Activated T-helper 1 cell treated with anti-CD3 and anti-CD28 coated beads, Interleukin-12 subunit alpha, Interleukin-12 subunit beta, Interleukin-2, Interleukin-4 antibody, amounts not matched to agents 30 ng/mL and 10 ng/mL and 1 ng/mL, durations not matched to agents 14 hours and 24 hours and 36 hours (primary cell): ENCODE data around the gene TMEM37. TPM values are rescaled to one million over a fixed set of nuclear protein-coding genes. Genes with fewer than 3 reads are reported as not detected.

Experiments
- DNase-seq: peaks from one replicate; pipeline ENCODE4 v3.0.0; 2021; ENCODE audit warnings: low spot score
- H3K27ac Mint-ChIP-seq: one replicate; pipeline ENCODE4 v1.8.0; 2021; ENCODE audit warnings: mild to moderate bottlenecking, mixed read lengths
- H3K27me3 Mint-ChIP-seq: one replicate; pipeline ENCODE4 v1.8.0; 2022; ENCODE audit warnings: mild to moderate bottlenecking, moderate library complexity, mixed read lengths; ENCODE audit not compliant: insufficient read depth
- H3K36me3 Mint-ChIP-seq: one replicate; pipeline ENCODE4 v1.8.0; 2021; ENCODE audit warnings: low read depth, mixed read lengths
- H3K4me1 Mint-ChIP-seq: one replicate; pipeline ENCODE4 v1.8.0; 2021; ENCODE audit warnings: low read depth, mixed read lengths
- H3K4me3 Mint-ChIP-seq: one replicate; pipeline ENCODE4 v1.8.0; 2021; ENCODE audit warnings: mild to moderate bottlenecking, moderate library complexity, mixed read lengths
- H3K9me3 Mint-ChIP-seq: one replicate; pipeline ENCODE4 v1.8.0; 2021; ENCODE audit warnings: mixed read lengths
- intact Hi-C: fragments of 100-400 bp; cut with micrococcal nuclease; formaldehyde crosslinking; loops from one replicate; pipeline ENCODE4 v1.15.1; 2024
- total RNA-seq: library from RNA; stranded (reverse); gene quantifications from 2 replicates; pipeline ENCODE4 v1.2.3, GENCODE V29; 2022

The TMEM37 gene
- total RNA-seq, 1 donor from 2014 or later = not detected

DNA sequence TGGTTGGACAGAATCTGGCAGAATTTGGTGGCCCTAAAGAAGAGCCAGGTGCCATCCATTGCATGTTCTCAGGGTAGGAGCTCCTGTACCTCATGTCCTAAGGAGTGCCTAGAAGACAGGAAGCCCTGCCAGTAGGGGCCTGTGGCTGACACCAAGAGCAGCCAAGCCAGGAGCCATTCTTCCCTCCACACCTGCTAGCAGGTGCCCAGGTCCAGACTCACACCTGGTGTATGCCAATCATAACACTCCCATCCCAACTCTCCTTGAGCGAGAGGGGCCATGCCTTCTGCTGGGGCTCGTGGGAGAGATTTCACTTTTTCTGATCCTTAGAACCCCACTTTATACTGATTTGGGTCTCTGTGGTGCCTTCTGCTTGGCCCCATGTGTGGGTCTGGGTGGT is 26.5 kb upstream of the TMEM37 start:
- intact Hi-C loops = loop anchor here (5.0 kb wide), 1 partner anchor 257 kb away; no protein-coding TSS in a partner anchor
- Mint-ChIP-seq H3K27me3 (peaks cover 7% of the 10 kb centered on the region), H3K9me3 (no peaks in the 10 kb centered on the region), H3K27ac (no peak overlapping the region), H3K4me1 (no peaks in the 10 kb centered on the region), H3K4me3 (no peak overlapping the region), H3K36me3 (no peaks in the 10 kb centered on the region)
- DNase-seq = no peak

DNA sequence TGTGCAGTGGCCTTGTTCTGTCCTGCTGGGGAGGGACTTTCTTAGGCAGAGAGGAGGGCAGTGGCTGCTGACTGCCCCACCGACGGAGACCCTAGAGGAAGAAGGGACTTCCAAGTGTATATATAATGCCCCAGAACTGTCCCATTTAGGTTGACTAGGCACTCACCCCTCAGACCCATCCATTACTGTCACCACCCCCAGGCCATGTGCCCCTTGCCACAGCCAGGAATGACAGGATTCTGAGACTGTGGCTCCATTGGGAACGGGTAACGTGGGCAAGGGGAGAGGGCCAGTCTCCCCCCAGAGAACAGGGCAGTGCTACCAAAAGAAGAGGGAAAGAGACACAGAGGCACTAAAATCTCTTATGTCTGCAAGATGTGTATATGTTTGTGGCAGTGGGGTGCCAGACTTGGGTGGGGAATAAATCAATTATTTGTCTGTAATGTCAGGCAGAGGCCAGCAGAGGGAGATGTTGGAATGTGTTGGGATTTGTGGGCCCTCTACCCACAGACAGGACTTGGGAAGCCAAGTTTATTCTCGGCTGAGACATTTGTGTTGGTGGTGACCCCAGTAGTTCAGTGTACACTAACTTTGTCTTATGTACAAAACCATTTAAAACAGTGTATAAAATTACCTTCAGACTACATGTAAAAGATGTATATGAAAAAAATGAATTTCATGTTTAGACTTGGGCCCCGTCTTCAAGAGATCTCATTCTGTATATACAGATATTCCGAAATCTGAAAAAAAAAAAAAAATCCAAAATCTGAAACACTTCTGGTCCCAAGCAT is 24.0 kb upstream of the TMEM37 start:
- no peaks in the 10 kb centered on the region for H3K9me3 Mint-ChIP-seq
- no peak overlapping the region for H3K27ac Mint-ChIP-seq
- H3K27me3 Mint-ChIP-seq = peaks cover 7% of the 10 kb centered on the region
- no peak for DNase-seq
- H3K4me3 Mint-ChIP-seq = no peak overlapping the region
- H3K4me1 Mint-ChIP-seq = no peaks in the 10 kb centered on the region
- H3K36me3 Mint-ChIP-seq = no peaks in the 10 kb centered on the region
- intact Hi-C loops = loop anchor here (1.0 to 5.0 kb wide), 2 partner anchors 69 to 255 kb away; no protein-coding TSS in a partner anchor

DNA sequence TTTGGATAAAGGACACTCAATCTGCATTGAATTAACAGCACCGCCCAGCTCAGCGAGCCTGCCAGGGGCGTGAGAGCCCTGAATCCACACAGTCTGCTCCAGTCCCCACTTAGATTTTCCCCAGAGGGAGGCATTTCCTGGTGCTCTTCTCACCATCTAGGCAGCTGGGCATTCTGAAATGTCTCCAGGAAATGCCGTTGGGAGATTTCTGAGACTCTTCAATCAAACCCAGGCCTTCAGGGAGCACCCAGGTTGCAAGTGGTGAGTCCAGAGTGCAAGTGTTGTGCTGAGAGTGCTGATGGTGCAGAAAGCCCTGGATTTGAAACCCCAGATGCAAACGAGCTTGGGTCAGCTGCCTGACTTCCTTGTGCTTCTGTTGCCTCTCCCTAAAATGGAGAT is 23.4 kb upstream of the TMEM37 start:
- Mint-ChIP-seq H3K9me3 (no peaks in the 10 kb centered on the region), H3K27me3 (peaks cover 7% of the 10 kb centered on the region), H3K4me3 (no peak overlapping the region), H3K36me3 (no peaks in the 10 kb centered on the region), H3K27ac (no peak overlapping the region), H3K4me1 (no peaks in the 10 kb centered on the region)
- intact Hi-C loops = loop anchor here (5.0 kb wide), 1 partner anchor 254 kb away; no protein-coding TSS in a partner anchor
- DNase-seq = no peak

DNA sequence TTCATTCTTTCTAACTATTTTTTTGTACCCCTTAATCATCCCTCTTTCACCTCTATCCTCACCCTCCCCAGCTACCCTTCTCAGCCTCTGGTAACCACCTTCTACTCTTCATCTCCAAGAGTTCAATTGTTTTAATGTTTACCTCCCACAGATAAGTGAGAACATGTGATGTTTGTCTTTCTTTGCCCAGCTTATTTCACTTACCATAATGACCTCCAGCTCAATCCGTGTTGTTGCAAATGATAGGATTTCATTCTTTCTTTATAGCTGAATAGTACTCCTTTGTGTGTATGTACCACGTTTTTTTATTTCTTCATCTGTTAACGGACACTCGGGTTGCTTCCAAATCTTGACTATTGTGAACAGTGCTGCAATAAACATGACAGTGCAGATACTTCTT is 22.1 kb upstream of the TMEM37 start:
- H3K36me3 Mint-ChIP-seq = no peaks in the 10 kb centered on the region
- peaks cover 6% of the 10 kb centered on the region for H3K27me3 Mint-ChIP-seq
- no peak overlapping the region for H3K27ac Mint-ChIP-seq
- intact Hi-C loops = loop anchor here (5.0 kb wide), 1 partner anchor 253 kb away; no protein-coding TSS in a partner anchor
- no peak overlapping the region for H3K4me3 Mint-ChIP-seq
- DNase-seq = no peak
- H3K4me1 Mint-ChIP-seq = no peaks in the 10 kb centered on the region
- H3K9me3 Mint-ChIP-seq = no peaks in the 10 kb centered on the region

DNA sequence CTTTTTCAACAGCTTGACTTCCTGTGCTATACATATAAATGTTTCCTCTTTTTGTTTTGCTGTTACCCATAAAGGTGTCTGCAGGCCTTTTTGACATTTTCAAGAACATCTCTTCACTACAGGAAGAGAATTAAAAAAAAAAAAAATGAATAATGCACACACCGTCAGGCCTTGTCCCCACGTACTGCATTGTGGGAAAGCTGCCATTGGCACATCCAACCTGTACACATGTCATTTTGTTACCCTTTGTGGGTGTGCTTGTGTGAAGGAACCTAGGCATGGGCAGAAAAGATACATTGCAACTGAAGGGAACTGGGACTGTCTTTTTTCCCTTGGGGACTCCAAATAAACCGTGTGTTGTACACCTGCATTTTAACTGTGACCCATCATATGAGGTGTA is 16.8 kb upstream of the TMEM37 start:
- Mint-ChIP-seq H3K4me3 (no peak overlapping the region), H3K27me3 (peaks cover 9% of the 10 kb centered on the region), H3K9me3 (no peaks in the 10 kb centered on the region), H3K27ac (no peak overlapping the region), H3K36me3 (no peaks in the 10 kb centered on the region), H3K4me1 (no peaks in the 10 kb centered on the region)
- intact Hi-C loops = no loop called here
- DNase-seq = no peak

DNA sequence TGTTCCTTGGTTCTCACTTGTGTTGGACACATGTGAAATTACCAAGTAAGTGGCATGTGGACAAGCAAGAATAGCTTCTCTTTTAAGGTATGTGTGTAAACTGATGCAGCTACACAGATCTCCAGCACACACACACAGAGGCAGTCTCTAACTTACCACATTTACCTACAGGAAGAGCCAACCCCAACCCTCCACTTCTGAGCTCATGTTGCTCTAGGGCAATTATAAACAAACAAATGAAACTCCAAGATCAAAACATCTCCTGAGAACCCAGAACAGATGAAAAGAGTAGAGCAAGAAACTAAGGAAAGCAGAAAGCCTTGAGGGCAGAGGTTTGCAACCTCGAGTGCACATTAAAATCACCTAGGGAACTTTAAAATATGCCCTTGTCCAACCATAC is 16.0 kb upstream of the TMEM37 start:
- Mint-ChIP-seq H3K9me3 (no peaks in the 10 kb centered on the region), H3K27ac (no peak overlapping the region), H3K4me3 (no peak overlapping the region), H3K4me1 (no peaks in the 10 kb centered on the region), H3K36me3 (no peaks in the 10 kb centered on the region), H3K27me3 (peaks cover 14% of the 10 kb centered on the region)
- intact Hi-C loops = no loop called here
- DNase-seq = no peak

DNA sequence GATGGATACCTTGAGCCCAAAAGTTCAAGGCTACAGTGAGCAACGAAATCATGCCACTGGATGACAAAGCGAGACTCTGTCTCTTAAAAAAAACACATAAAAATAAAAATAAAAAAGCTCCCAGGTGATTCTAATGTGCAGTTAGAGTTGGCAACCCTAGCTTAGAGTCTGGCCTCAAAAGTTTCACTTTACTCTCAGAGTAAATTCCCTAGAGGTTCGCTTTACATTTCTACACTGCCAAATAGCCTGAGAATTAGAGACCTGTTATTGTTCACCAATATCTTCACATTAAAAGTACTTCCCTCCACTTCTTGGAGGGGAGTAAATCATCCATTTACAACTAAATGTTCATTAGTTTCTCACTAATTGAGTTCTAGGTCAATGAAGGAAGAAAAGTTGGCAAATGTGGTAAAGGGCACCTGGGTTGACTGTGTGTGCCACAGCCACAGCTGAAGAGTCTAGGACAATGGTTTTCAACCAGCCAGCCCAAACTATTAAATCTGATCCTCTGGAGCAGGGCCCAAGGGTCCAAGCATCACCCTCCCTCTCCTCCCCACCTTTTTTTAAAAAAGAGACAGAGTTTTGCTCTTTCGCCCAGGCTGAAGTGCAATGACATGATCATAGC is 15.2 kb upstream of the TMEM37 start:
- H3K4me1 Mint-ChIP-seq = no peaks in the 10 kb centered on the region
- no peak overlapping the region for H3K27ac Mint-ChIP-seq
- no peak for DNase-seq
- H3K36me3 Mint-ChIP-seq = no peaks in the 10 kb centered on the region
- intact Hi-C loops = no loop called here
- no peaks in the 10 kb centered on the region for H3K9me3 Mint-ChIP-seq
- H3K4me3 Mint-ChIP-seq = no peak overlapping the region
- peaks cover 14% of the 10 kb centered on the region for H3K27me3 Mint-ChIP-seq

DNA sequence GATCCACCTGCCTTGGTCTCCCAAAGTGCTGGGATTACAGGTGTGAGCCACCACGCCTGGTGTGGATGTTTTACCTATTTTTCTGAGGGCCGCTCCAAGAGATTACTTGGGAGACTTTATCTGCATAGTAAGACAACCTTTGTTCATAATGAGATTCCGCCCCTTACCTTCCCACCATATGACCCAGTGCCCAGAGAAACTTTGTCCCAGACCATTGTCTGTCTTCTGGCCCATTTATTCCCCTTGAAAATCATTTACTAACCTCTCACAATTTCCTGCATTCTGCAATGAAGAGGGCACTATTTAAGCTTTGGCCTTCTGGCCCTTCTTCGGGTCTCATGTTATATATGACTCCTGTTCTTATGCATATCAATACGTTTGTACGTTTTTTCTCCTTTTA is 13.7 kb upstream of the TMEM37 start:
- H3K9me3 Mint-ChIP-seq = no peaks in the 10 kb centered on the region

DNA sequence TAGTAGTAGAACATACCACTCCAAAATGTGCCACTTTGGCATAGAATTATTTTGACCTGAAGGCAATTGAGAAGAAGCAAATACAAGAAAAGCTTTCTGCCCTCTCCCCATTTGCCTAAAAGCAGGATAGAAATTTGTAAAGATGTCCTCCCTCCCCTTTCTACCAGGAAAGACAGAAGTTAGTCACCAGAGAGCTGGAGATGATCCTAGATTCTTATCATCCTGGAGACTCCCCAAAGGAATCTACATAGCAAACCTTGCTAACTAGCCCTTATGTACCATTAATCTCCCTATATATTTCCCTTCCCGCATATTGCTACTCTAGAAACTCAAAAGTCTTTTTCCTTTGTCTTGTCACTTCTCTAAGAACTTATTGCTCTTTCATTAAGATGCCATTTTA is 12.6 kb upstream of the TMEM37 start:
- no peak for DNase-seq
- no peak overlapping the region for H3K27ac Mint-ChIP-seq
- intact Hi-C loops = no loop called here
- no peaks in the 10 kb centered on the region for H3K4me1 Mint-ChIP-seq
- H3K4me3 Mint-ChIP-seq = no peak overlapping the region
- H3K27me3 Mint-ChIP-seq = peaks cover 14% of the 10 kb centered on the region
- H3K9me3 Mint-ChIP-seq = no peaks in the 10 kb centered on the region
- no peaks in the 10 kb centered on the region for H3K36me3 Mint-ChIP-seq

More for the DNA sequence above, 13.7 kb upstream of the TMEM37 start:
- H3K27me3 Mint-ChIP-seq = peaks cover 14% of the 10 kb centered on the region
- H3K4me1 Mint-ChIP-seq = no peaks in the 10 kb centered on the region
- DNase-seq = no peak
- intact Hi-C loops = no loop called here
- no peaks in the 10 kb centered on the region for H3K36me3 Mint-ChIP-seq
- no peak overlapping the region for H3K4me3 Mint-ChIP-seq
- no peak overlapping the region for H3K27ac Mint-ChIP-seq

DNA sequence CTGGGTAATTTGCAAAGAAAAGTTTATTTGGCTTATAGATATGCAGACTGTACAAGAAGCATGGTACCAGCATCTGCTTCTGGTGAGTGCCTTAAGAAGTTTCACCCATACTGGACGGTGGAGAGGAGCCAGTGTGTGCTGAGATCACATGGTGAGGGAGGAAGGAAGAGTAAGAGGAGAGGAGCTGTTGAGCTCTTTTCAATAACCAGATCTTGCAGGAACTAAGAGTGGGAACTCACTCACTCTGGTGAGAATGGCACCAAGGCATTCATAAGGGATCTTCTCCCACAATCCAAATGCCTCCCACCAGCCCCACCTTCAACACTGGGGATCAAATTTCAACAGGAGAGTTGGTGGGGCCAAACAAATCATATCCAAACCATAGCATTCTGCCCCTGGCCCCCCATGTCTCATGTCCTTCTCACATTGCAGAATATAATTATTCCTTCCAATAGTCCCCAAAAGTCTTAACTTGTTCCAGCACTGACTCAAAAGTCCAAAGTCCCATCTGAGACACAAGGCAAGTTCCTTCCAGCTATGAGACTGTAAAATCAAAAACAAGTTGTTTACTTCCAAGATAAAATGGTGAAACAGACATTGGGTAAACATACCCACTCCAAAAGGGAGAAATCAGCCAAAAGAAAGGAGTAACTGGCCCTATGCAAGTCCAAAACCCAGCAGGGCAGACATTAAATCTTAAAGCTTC is 11.7 kb upstream of the TMEM37 start:
- H3K4me3 Mint-ChIP-seq = no peak overlapping the region
- H3K4me1 Mint-ChIP-seq = no peaks in the 10 kb centered on the region
- H3K9me3 Mint-ChIP-seq = no peaks in the 10 kb centered on the region
- H3K36me3 Mint-ChIP-seq = no peaks in the 10 kb centered on the region
- no peak overlapping the region for H3K27ac Mint-ChIP-seq
- no peak for DNase-seq
- intact Hi-C loops = no loop called here
- peaks cover 14% of the 10 kb centered on the region for H3K27me3 Mint-ChIP-seq

DNA sequence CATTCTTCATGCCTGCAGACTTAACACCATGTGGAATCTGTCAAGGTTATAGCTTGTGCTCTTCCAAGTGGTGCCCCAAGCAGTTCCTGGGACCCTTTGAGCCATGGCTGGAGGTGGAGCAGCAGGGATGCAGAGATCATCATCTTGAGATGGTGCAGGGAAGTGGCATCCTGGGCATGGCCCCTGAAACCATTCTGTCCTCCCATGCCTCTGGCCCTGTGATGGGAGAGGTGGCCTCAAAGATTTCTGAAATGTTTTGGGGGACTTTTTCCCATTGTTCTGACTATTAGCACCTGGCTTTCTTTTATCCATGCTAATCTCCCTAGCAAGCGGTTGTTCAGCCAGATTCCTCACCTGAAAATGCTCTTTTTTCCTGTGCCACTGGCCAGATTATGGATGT is 10.3 kb upstream of the TMEM37 start:
- no peak for DNase-seq
- intact Hi-C loops = no loop called here
- Mint-ChIP-seq H3K9me3 (no peaks in the 10 kb centered on the region), H3K36me3 (no peaks in the 10 kb centered on the region), H3K4me3 (no peak overlapping the region), H3K27ac (no peak overlapping the region), H3K27me3 (peaks cover 20% of the 10 kb centered on the region), H3K4me1 (no peaks in the 10 kb centered on the region)

DNA sequence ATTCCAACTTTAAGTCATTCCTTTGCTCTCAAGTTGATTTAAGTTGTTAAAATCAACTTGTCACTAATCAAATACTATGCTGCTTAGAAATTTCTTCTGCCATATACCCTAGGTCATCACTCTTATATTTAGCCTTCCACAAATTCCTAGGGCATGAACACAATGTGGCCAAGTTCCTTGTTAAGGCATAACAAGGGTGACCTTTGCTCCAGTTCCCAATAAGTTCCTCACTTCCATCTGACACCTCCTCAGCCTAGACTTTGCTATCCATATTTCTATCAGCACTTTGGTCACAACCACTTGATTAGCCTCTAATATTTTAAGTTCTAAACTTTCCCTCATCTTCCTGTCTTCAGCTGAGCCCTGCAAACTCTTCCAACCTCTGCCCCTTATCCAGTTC is 9.9 kb upstream of the TMEM37 start:
- H3K4me1 Mint-ChIP-seq = no peaks in the 10 kb centered on the region
- intact Hi-C loops = no loop called here
- no peaks in the 10 kb centered on the region for H3K9me3 Mint-ChIP-seq
- H3K4me3 Mint-ChIP-seq = no peak overlapping the region
- no peak for DNase-seq
- peaks cover 21% of the 10 kb centered on the region for H3K27me3 Mint-ChIP-seq
- no peaks in the 10 kb centered on the region for H3K36me3 Mint-ChIP-seq
- H3K27ac Mint-ChIP-seq = no peak overlapping the region
